ENCODE measurements around the gene CELF2. TPM values are rescaled to one million over a fixed set of nuclear protein-coding genes. Genes with fewer than 3 reads are reported as not detected.
"Not testable (repeated sequence)": the region's sequence is repeated elsewhere in the genome, so short reads cannot be mapped to it uniquely, and the experiment has no call there.

The CELF2 gene
- total and polyA plus RNA-seq, 7 donors = 6.0 to 83.1 (median 48.9) TPM

DNA sequence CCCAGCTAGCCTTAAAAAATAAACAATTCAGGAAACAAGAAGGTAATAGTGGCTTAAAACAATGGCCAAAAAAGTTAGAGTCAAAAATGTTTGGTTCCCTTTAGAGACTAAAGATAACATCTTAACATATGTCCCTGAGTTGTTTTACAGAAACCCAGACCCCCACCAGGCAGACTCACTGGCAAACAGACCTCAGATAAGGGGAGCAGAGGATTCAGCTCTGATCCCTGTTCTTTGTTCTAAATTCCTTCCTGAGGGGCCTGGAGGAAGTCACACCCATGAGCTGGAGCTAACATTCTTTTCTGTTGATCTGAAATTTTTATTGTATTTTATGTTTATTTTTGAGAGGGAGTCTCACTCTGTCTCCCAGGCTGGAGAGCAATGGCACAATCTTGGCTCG, 346.6 kb downstream of the CELF2 start:
- no peak overlapping the region for H3K27ac ChIP-seq
- H3K4me1 ChIP-seq = no peaks in the 10 kb centered on the region
- no peak overlapping the region for H3K4me3 ChIP-seq
- no peaks in the 10 kb centered on the region for H3K9me3 ChIP-seq
- WGBS, 2 donors = 74 to 78% methylated on average over 1 of the region's 1 CpG
- no peaks in the 10 kb centered on the region for H3K27me3 ChIP-seq
- TF ChIP-seq, protein P1, sequence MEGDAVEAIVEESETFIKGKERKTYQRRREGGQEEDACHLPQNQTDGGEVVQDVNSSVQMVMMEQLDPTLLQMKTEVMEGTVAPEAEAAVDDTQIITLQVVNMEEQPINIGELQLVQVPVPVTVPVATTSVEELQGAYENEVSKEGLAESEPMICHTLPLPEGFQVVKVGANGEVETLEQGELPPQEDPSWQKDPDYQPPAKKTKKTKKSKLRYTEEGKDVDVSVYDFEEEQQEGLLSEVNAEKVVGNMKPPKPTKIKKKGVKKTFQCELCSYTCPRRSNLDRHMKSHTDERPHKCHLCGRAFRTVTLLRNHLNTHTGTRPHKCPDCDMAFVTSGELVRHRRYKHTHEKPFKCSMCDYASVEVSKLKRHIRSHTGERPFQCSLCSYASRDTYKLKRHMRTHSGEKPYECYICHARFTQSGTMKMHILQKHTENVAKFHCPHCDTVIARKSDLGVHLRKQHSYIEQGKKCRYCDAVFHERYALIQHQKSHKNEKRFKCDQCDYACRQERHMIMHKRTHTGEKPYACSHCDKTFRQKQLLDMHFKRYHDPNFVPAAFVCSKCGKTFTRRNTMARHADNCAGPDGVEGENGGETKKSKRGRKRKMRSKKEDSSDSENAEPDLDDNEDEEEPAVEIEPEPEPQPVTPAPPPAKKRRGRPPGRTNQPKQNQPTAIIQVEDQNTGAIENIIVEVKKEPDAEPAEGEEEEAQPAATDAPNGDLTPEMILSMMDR (IDR thresholded peaks at IDR 0.05) = no peak
- TF ChIP-seq POLR2AphosphoS5 (IDR thresholded peaks at IDR 0.05) = no peak
- TF ChIP-seq POLR2A (IDR thresholded peaks at IDR 0.05) = no peak
- no peak for TF ChIP-seq EP300 (IDR thresholded peaks at IDR 0.05)
- intact Hi-C loops (cut with DNase I) = no loop called here
- no peaks in the 10 kb centered on the region for H3K36me3 ChIP-seq
- no peak for DNase-seq

DNA sequence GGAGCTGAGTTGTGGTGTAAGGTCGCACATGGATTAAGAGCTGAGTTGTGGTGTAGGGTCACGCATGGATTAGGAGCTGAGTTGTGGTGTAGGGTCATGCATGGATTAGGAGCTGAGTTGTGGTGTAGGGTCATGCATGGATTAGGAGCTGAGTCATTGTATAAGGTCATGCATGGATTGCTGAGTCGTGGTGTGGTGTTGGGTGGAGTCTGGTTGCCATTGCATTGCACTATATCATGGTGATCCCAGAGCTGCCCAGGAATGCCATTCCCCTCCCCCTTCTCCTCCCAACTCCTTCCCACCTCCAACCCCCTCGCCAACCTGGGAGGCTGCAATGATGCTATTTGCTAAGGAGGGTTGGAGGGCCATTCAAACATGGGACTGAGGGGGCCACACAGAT, 349.2 kb downstream of the CELF2 start:
- DNase-seq; intact Hi-C loops (cut with DNase I); H3K4me1 ChIP-seq; H3K27me3 ChIP-seq; H3K36me3 ChIP-seq; H3K4me3 ChIP-seq; H3K9me3 ChIP-seq; H3K27ac ChIP-seq: not testable (repeated sequence)
- 78 to 81% methylated on average over 4 of the region's 4 CpGs for WGBS, 2 donors

DNA sequence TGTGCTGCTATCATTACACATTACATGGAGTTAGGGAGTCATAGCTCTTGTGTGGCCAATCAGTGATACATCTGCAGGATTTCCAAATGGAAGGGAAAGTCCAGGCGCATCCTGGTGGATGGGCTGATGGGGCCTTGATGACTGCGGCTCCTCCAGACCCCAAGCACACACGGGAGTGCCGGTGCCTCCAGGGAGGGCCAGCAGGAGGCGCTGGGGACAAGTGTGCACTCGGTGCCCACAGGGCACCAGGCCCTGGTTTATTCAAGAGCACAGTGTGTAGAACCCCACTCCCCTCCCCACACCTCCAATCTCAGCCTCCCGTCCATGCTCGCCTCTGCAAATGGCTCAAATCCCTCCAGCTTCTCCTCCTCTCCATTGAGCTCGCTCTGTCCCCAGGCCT, 349.8 kb downstream of the CELF2 start:
- no peaks in the 10 kb centered on the region for H3K27me3 ChIP-seq
- no peaks in the 10 kb centered on the region for H3K9me3 ChIP-seq
- TF ChIP-seq, protein P1 (IDR thresholded peaks at IDR 0.05) = no peak
- TF ChIP-seq EP300 (IDR thresholded peaks at IDR 0.05) (no peak), POLR2A (IDR thresholded peaks at IDR 0.05) (no peak), POLR2AphosphoS5 (IDR thresholded peaks at IDR 0.05) (no peak)
- intact Hi-C loops (cut with DNase I) = no loop called here
- H3K36me3 ChIP-seq = no peaks in the 10 kb centered on the region
- H3K4me3 ChIP-seq = no peak overlapping the region
- H3K4me1 ChIP-seq = no peaks in the 10 kb centered on the region
- no peak for DNase-seq
- WGBS, 2 donors = 95% methylated on average over 9 of the region's 9 CpGs
- no peak overlapping the region for H3K27ac ChIP-seq

DNA sequence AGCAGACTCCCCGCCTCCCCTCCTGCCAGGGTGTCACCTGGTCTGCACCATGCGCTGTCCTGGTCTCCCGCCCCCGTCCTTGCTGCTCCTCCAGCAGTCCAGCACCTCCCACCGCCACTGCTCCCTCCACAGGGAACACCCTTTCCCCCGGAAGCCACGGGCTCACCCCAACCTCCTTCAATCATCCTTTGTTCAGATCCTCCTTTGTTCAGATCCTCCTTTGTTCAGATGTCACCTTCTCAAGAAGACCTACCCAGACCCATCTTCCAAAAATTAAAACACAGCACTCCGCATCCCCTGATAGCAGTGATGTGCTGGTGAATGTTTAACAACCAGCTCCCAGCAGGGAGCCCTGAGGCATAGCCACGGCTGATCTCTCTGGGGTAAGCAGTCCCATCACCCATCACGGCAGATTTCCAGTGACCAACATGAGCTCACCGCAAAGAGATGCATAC, 356.1 kb downstream of the CELF2 start:
- no peaks in the 10 kb centered on the region for H3K27me3 ChIP-seq
- no peaks in the 10 kb centered on the region for H3K36me3 ChIP-seq
- no peak overlapping the region for H3K27ac ChIP-seq
- DNase-seq = no peak
- no peaks in the 10 kb centered on the region for H3K4me1 ChIP-seq
- TF ChIP-seq, protein P1 (IDR thresholded peaks at IDR 0.05) = no peak
- no peak for TF ChIP-seq POLR2A (IDR thresholded peaks at IDR 0.05)
- TF ChIP-seq POLR2AphosphoS5 (IDR thresholded peaks at IDR 0.05) = no peak
- no peak for TF ChIP-seq EP300 (IDR thresholded peaks at IDR 0.05)
- intact Hi-C loops (cut with DNase I) = no loop called here
- H3K4me3 ChIP-seq = no peak overlapping the region
- WGBS, 2 donors = 61 to 80% methylated on average over 11 of the region's 11 CpGs
- H3K9me3 ChIP-seq = no peaks in the 10 kb centered on the region

DNA sequence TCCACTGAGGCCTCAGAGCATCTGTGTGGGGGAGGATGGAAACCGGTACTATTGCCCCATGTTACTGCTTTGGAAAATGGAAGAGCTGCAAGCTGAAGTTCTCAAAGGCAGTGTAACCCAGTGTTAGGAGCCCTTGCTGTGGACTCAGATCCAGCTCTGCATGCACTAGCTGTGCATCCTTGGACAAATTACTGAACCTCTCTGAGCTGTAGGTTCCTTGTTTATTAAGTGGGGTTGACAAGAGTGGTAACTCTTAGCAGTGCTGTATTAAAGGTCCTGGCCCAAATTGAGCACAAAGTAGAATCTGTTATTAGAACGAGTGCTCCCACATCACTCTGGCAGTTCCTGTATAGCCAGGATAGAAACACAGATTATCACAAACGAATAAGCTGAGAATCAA, 359.6 kb downstream of the CELF2 start:
- Histone ChIP-seq H3K27ac (no peak overlapping the region), H3K27me3 (no peaks in the 10 kb centered on the region), H3K4me3 (no peak overlapping the region), H3K36me3 (no peaks in the 10 kb centered on the region), H3K9me3 (no peaks in the 10 kb centered on the region), H3K4me1 (no peaks in the 10 kb centered on the region)
- DNase-seq = no peak
- TF ChIP-seq POLR2AphosphoS5 (IDR thresholded peaks at IDR 0.05) (no peak), POLR2A (IDR thresholded peaks at IDR 0.05) (no peak), EP300 (IDR thresholded peaks at IDR 0.05) (no peak)
- TF ChIP-seq, protein P1 (IDR thresholded peaks at IDR 0.05) = no peak
- WGBS, 2 donors = 86 to 91% methylated on average over 3 of the region's 3 CpGs
- intact Hi-C loops (cut with DNase I) = no loop called here

Data from sigmoid colon (tissue), 7 donors.